Nephron progenitor cell (in vitro differentiated cells): Measurements from ENCODE around the gene MS4A18.

Experiments
- DNase-seq: peaks from one replicate; pipeline ENCODE4 v3.0.0; 2021
- H3K27ac Mint-ChIP-seq: 2 replicates; pipeline ENCODE4 v1.8.0; 2021; ENCODE audit warnings: mild to moderate bottlenecking, moderate library complexity, mixed read lengths
- H3K27me3 Mint-ChIP-seq: 2 replicates; pipeline ENCODE4 v1.8.0; 2021; ENCODE audit warnings: mild to moderate bottlenecking, low read depth, mixed read lengths; ENCODE audit not compliant: poor library complexity
- H3K36me3 Mint-ChIP-seq: 2 replicates; pipeline ENCODE4 v1.8.0; 2021; ENCODE audit warnings: low read depth, mixed read lengths
- H3K4me1 Mint-ChIP-seq: 2 replicates; pipeline ENCODE4 v1.8.0; 2021; ENCODE audit warnings: mixed read lengths
- H3K4me3 Mint-ChIP-seq: 2 replicates; pipeline ENCODE4 v1.8.0; 2021; ENCODE audit warnings: mild to moderate bottlenecking, moderate library complexity, mixed read lengths
- H3K9me3 Mint-ChIP-seq: 2 replicates; pipeline ENCODE4 v1.8.0; 2021; ENCODE audit warnings: mild to moderate bottlenecking, moderate library complexity, mixed read lengths
- TF ChIP-seq, protein P1 (sequence below): fragments of 200-600 bp; sonication (generic); IDR thresholded peaks from 2 replicates; pipeline ENCODE4 v1.5.0; 2021; ENCODE audit warnings: antibody characterized with exemption

The MS4A18 gene

DNA sequence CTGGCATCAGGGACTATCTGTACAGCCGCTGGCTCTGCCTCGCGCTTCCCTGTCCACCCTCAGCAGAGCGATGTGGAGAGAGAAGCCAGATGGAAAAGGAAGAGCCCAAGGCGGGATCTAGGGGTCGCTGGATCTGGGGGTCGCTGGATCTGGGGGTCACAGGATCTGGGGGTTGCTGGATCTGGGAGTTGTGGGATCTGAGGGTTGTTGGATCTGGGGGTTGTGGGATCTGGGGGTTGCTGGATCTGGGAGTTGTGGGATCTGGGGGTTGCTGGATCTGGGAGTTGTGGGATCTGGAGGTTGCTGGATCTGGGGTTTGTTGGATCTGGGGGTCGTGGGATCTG lies 58.6 kb downstream of the MS4A18 start:
- no peak overlapping the region for H3K27ac Mint-ChIP-seq
- H3K27me3 Mint-ChIP-seq, result peaks cover 4% of the 10 kb centered on the region
- no peak overlapping the region for H3K4me3 Mint-ChIP-seq
- H3K36me3 Mint-ChIP-seq, result no peaks in the 10 kb centered on the region
- TF ChIP-seq, protein P1, sequence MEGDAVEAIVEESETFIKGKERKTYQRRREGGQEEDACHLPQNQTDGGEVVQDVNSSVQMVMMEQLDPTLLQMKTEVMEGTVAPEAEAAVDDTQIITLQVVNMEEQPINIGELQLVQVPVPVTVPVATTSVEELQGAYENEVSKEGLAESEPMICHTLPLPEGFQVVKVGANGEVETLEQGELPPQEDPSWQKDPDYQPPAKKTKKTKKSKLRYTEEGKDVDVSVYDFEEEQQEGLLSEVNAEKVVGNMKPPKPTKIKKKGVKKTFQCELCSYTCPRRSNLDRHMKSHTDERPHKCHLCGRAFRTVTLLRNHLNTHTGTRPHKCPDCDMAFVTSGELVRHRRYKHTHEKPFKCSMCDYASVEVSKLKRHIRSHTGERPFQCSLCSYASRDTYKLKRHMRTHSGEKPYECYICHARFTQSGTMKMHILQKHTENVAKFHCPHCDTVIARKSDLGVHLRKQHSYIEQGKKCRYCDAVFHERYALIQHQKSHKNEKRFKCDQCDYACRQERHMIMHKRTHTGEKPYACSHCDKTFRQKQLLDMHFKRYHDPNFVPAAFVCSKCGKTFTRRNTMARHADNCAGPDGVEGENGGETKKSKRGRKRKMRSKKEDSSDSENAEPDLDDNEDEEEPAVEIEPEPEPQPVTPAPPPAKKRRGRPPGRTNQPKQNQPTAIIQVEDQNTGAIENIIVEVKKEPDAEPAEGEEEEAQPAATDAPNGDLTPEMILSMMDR, result no peak
- no peaks in the 10 kb centered on the region for H3K9me3 Mint-ChIP-seq
- peaks cover 19% of the 10 kb centered on the region for H3K4me1 Mint-ChIP-seq
- DNase-seq, result no peak

DNA sequence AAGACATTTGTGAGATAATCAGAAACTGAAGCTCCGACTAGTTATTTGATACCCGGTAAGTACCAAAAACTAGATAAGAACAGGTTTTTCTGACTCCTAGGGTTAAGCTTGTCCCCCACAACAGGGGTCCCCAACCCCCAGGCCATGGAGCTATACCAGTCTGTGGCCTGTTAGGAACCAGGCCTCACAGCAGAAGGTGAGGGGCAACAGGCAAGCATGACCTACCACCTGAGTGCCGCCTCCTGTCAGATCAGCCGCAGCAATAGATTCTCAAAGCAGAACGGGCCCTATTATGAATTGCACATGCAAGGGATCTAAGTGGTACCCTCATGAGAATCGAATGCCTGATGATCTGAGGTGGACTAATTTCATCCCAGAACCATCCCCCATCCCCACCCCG lies 59.4 kb downstream of the MS4A18 start:
- no peak for DNase-seq
- Mint-ChIP-seq H3K27ac (no peak overlapping the region), H3K4me3 (no peak overlapping the region), H3K4me1 (peaks cover 19% of the 10 kb centered on the region), H3K9me3 (no peaks in the 10 kb centered on the region), H3K27me3 (peaks cover 4% of the 10 kb centered on the region), H3K36me3 (no peaks in the 10 kb centered on the region)
- TF ChIP-seq, protein P1, result no peak

DNA sequence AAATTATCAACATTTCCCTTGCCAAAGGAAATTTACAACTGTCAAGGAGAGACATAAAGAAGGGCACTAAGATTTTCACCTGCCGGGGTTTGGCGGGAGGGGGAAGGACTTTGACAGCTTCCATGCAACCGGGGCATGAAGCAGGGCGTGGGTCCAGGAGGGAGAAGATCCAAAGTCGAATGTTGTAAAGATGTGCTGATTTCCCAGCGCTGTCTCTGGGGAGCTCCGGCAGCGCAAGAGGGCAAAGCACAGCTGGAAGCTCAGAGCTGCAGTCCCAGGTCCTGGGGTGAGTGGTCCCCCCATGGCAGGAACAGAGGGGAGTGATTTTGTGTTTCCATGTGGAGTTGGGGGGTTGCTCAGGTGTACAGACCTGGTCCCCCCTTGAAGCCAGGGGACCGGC lies 60.6 kb downstream of the MS4A18 start, which contains the start of gene MS4A10:
MS4A10 (plus strand) TSS at position 198 of the 400 bp plus-strand sequence. CDS start 5,003 bp downstream, outside the sequence.
- H3K9me3 Mint-ChIP-seq, result no peaks in the 10 kb centered on the region

DNA sequence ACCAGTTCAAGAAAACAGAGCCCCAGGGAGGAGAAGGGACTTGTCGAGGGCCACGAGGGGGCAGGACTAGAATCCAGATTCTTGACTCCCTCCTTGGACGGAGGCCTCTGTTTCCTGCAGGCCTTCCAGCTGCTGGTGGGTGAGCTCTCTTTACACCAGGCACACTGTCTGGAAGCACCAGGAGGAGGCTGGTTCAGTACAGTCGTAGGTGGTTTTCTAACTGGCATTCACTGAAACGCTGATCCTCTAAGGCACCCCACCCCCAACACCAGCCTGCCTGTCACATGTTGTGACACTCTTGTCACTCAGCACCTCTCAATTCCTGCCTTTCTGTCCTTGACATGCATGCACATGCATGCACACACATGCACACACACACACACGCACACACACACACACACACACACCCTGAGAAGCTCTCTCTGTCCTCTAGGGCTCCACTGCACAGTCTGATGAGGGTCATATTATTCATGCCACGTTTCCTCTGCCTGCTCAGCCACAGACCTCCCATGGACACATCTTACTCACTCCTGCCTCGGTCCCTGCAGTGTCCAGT lies 61.4 kb downstream of the MS4A18 start:
- no peak for DNase-seq
- Mint-ChIP-seq H3K4me3 (no peak overlapping the region), H3K27me3 (peaks cover 7% of the 10 kb centered on the region), H3K36me3 (no peaks in the 10 kb centered on the region), H3K9me3 (peaks cover under 1% of the 10 kb centered on the region), H3K4me1 (peaks cover 19% of the 10 kb centered on the region), H3K27ac (peak overlapping the region; percentile 93)
- TF ChIP-seq, protein P1, result no peak

More for the DNA sequence above, 60.6 kb downstream of the MS4A18 start, which contains the start of gene MS4A10:
- TF ChIP-seq, protein P1, result no peak
- H3K27ac Mint-ChIP-seq, result peak within 1 kb of the TSS; percentile 93
- no peak for DNase-seq
- no peak within 1 kb of the TSS for H3K4me3 Mint-ChIP-seq
- H3K27me3 Mint-ChIP-seq, result peaks cover 7% of the 10 kb centered on the region
- no peaks in the 10 kb centered on the region for H3K36me3 Mint-ChIP-seq
- peaks cover 19% of the 10 kb centered on the region for H3K4me1 Mint-ChIP-seq

DNA sequence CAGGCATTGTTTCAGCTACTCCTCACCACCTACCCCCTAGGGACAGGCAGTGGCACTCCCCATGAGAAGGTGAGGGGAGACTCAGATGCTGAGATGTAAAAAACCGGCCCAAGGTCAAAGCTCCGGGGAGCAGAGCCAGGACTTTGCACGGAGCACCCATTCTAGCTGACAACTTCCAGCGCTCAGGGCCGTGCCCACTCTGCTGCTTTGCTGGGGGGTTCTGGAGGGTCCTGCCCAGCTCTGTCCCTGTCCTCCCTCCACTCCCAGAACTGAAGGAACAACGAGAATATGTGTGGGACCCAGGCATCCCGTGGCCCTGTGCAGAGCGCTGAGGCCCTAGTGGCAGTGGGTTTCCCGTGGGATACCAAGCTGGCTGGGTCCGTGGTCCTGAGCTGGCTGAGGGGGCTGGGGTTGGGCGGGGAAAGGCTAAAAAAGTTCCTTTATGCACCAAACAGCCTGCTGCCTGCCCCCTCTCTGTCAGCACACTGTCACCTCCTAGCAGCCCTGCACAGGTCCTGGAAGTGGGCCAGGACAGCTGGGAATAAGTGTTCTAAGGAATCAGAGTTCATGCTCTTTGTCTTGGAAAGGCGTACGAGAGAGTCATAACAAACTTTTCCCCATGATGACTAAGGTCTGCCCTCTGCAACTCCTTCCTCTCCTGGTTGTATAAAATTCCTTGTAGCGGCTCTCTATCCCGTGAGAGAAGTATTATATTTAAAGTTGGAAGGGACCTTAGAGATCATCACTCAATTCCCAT lies 62.5 kb downstream of the MS4A18 start:
- Mint-ChIP-seq H3K9me3 (peaks cover 12% of the 10 kb centered on the region), H3K27me3 (peaks cover 12% of the 10 kb centered on the region), H3K4me3 (no peak overlapping the region), H3K4me1 (peaks cover 19% of the 10 kb centered on the region), H3K36me3 (no peaks in the 10 kb centered on the region), H3K27ac (no peak overlapping the region)
- TF ChIP-seq, protein P1, result no peak
- no peak for DNase-seq
